HEK293T (cell line): ENCODE results near the gene SCAF1.

Experiments
- ARNT ChIP-seq: fragments of 450-650 bp; IDR thresholded peaks from 2 replicates; pipeline ENCODE4 v1.6.1; 2017; ENCODE audit warnings: mild to moderate bottlenecking
- CTBP1 ChIP-seq: fragments of 450-650 bp; IDR thresholded peaks from 2 replicates; pipeline ENCODE4 v1.6.1; 2016; ENCODE audit warnings: borderline replicate concordance
- FOXA1 ChIP-seq: fragments of 450-650 bp; IDR thresholded peaks from 2 replicates; pipeline ENCODE4 v1.6.1; 2016; ENCODE audit warnings: mild to moderate bottlenecking
- FOXK2 ChIP-seq: fragments of 450-650 bp; IDR thresholded peaks from 2 replicates; pipeline ENCODE4 v1.6.1; 2016; ENCODE audit warnings: mild to moderate bottlenecking
- HDGF ChIP-seq: fragments of 450-650 bp; IDR thresholded peaks from 2 replicates; pipeline ENCODE4 v1.6.1; 2017; ENCODE audit warnings: antibody characterized with exemption, borderline replicate concordance
- L3MBTL2 ChIP-seq: fragments of 450-650 bp; conservative IDR thresholded peaks from 2 replicates; pipeline ENCODE4 v1.6.1; 2016; ENCODE audit warnings: mild to moderate bottlenecking
- LEF1 ChIP-seq: fragments of 450-650 bp; IDR thresholded peaks from 2 replicates; pipeline ENCODE4 v1.6.1; 2017; ENCODE audit warnings: mild to moderate bottlenecking, borderline replicate concordance
- NFRKB ChIP-seq: fragments of 450-650 bp; IDR thresholded peaks from 2 replicates; pipeline ENCODE4 v1.6.1; 2016; ENCODE audit warnings: mild to moderate bottlenecking, moderate library complexity
- SP1 ChIP-seq: fragments of 450-650 bp; IDR thresholded peaks from 2 replicates; pipeline ENCODE4 v1.6.1; 2017
- SUZ12 ChIP-seq: fragments of 450-650 bp; IDR thresholded peaks from 2 replicates; pipeline ENCODE4 v1.6.1; 2016; ENCODE audit warnings: mild to moderate bottlenecking
- TARDBP ChIP-seq: fragments of 450-650 bp; IDR thresholded peaks from 2 replicates; pipeline ENCODE4 v1.6.1; 2016
- ZNF384 ChIP-seq: fragments of 450-650 bp; IDR thresholded peaks from 2 replicates; pipeline ENCODE4 v1.6.1; 2016
- TF ChIP-seq, protein P1 (sequence below): fragments of 450-650 bp; IDR thresholded peaks from 2 replicates; pipeline ENCODE4 v1.6.1; 2016

DNA sequence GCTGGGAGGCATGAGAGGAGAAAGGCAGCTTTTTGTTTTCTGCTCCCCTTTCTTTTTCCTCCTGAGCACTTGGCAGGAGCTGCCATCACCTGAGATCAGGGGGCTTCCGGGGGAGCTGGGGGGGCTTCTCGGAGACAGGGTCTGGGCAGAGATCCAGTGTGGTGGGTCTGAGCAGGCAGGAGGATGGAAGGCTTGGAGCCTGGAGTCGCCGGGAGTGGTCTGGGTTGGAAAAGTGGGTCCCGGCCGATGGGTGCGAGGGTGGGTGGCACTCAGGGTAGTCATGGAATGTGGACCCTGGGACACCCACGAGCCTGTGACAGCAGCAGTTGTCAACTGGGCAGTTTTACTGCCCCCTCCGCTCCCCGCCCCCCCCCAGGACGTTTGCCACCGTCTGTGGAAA, 45.1 kb downstream of the SCAF1 start:
- TF ChIP-seq, protein P1, sequence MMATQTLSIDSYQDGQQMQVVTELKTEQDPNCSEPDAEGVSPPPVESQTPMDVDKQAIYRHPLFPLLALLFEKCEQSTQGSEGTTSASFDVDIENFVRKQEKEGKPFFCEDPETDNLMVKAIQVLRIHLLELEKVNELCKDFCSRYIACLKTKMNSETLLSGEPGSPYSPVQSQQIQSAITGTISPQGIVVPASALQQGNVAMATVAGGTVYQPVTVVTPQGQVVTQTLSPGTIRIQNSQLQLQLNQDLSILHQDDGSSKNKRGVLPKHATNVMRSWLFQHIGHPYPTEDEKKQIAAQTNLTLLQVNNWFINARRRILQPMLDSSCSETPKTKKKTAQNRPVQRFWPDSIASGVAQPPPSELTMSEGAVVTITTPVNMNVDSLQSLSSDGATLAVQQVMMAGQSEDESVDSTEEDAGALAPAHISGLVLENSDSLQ: no peak
- no peak for TF ChIP-seq SP1
- TF ChIP-seq LEF1: no peak
- no peak for TF ChIP-seq FOXA1
- TF ChIP-seq L3MBTL2: no peak
- TF ChIP-seq FOXK2: no peak
- TF ChIP-seq HDGF: no peak
- TF ChIP-seq TARDBP: no peak
- no peak for TF ChIP-seq ARNT
- no peak for TF ChIP-seq SUZ12
- no peak for TF ChIP-seq CTBP1
- TF ChIP-seq ZNF384: no peak
- TF ChIP-seq NFRKB: no peak
